Neural progenitor cell (in vitro differentiated cells): ENCODE results near the gene TMEM253.

Experiments
- CTCF ChIP-seq: fragments of 200-600 bp; sonication (generic); IDR thresholded peaks from 2 replicates; pipeline ENCODE4 v1.5.1; 2017; ENCODE audit warnings: antibody characterized with exemption, mild to moderate bottlenecking
- EZH2 ChIP-seq: fragments of 200-600 bp; sonication (generic); IDR thresholded peaks from 2 replicates; pipeline ENCODE4 v1.6.1; 2017; ENCODE audit warnings: antibody characterized with exemption, mild to moderate bottlenecking, moderate library complexity
- EZH2phosphoT487 ChIP-seq: fragments of 200-600 bp; sonication (generic); IDR thresholded peaks from 2 replicates; pipeline ENCODE4 v1.6.1; 2017; ENCODE audit warnings: antibody characterized with exemption

- TF ChIP-seq CTCF: no peak
- TF ChIP-seq EZH2: no peak
- no peak for TF ChIP-seq EZH2phosphoT487
Observed at GRCh38 chr14:21149641-21150367, 48.9 kb downstream of the TMEM253 start.
